ENCODE data around the gene LYPLA2. TPM values are rescaled to one million over a fixed set of nuclear protein-coding genes. Genes with fewer than 3 reads are reported as not detected.

Gene LYPLA2
- total RNA-seq (2022; extraction: Qiagen RNA extraction), result 60.4 to 65.8 TPM (median 64.0 TPM) in 5 replicates

GRCh38 chr1:23790696-23791515, at the start of gene LYPLA2:
TSS of gene LYPLA2 (plus strand) at chr1:23791145. CDS start at chr1:23792683, 1,538 bp downstream.

GRCh38 chr1:23743287-23744152, 47.4 kb upstream of the LYPLA2 start, which contains the start of gene ELOA:
TSS of gene ELOA (plus strand) at chr1:23743471. CDS start at chr1:23743504, 33 bp downstream.

GRCh38 chr1:23777979-23778814, 12.7 kb upstream of the LYPLA2 start, which contains the start of gene PITHD1:
TSS of gene PITHD1 (plus strand) at chr1:23778418. CDS start at chr1:23778516, 98 bp downstream.

GRCh38 chr1:23800400-23801337, 9.7 kb downstream of the LYPLA2 start, which contains the start of gene GALE:
TSS of gene GALE (minus strand) at chr1:23800754. CDS start at chr1:23799007, 1,747 bp downstream.

GRCh38 chr1:23825076-23825761, 34.3 kb downstream of the LYPLA2 start, which contains the start of gene HMGCL:
TSS of gene HMGCL (minus strand) at chr1:23825429. CDS start at chr1:23825415, 14 bp downstream.

Other genes with a start within 250 kb of the LYPLA2 start
- gene ID3, start 231.6 kb upstream of the LYPLA2 start, total RNA-seq (2022; extraction: Qiagen RNA extraction), result 322 to 443 TPM (median 373 TPM) in 5 replicates
- 1,332 to 1,474 TPM (median 1,426 TPM) in 5 replicates for gene RPL11, start 99.3 kb upstream of the LYPLA2 start, total RNA-seq (2022; extraction: Qiagen RNA extraction)
- gene ELOA, start 47.7 kb upstream of the LYPLA2 start, total RNA-seq (2022; extraction: Qiagen RNA extraction), result 25.5 to 31.7 TPM (median 25.8 TPM) in 5 replicates
- gene PITHD1, start 12.7 kb upstream of the LYPLA2 start, total RNA-seq (2022; extraction: Qiagen RNA extraction), result 33.9 to 45.1 TPM (median 35.7 TPM) in 5 replicates
- gene GALE, start 9.6 kb downstream of the LYPLA2 start, total RNA-seq (2022; extraction: Qiagen RNA extraction), result 66.6 to 81.1 TPM (median 78.8 TPM) in 5 replicates
- gene HMGCL, start 34.3 kb downstream of the LYPLA2 start, total RNA-seq (2022; extraction: Qiagen RNA extraction), result 11.5 to 13.7 TPM (median 12.9 TPM) in 5 replicates
- gene FUCA1, start 77.1 kb downstream of the LYPLA2 start, total RNA-seq (2022; extraction: Qiagen RNA extraction), result 8.7 to 11.0 TPM (median 9.7 TPM) in 5 replicates
- not detected in 5 replicates for gene CNR2, start 122.2 kb downstream of the LYPLA2 start, total RNA-seq (2022; extraction: Qiagen RNA extraction)
- gene PNRC2, start 168.7 kb downstream of the LYPLA2 start, total RNA-seq (2022; extraction: Qiagen RNA extraction), result 23.2 to 38.9 TPM (median 37.8 TPM) in 5 replicates
- 83.2 to 101 TPM (median 88.6 TPM) in 5 replicates for gene SRSF10, start 189.2 kb downstream of the LYPLA2 start, total RNA-seq (2022; extraction: Qiagen RNA extraction)

Data from A549 treated with CORT108297 at 1 μM for 4 hours (cell line).